ENCODE measurements around the gene CNOT10.

GRCh38 chr3:32757618-32758374 is 72.8 kb downstream of the CNOT10 start:
- TF ChIP-seq EZH2 (IDR thresholded peaks at IDR 0.05; ENCODE audit: low read length, missing control alignments): no peak
- TF ChIP-seq CTCF (conservative IDR thresholded peaks at IDR 0.05 in 1 of 2, IDR thresholded peaks at IDR 0.05 in 1 of 2; ENCODE audit: low read depth in 1 of 2, low read length in 2 of 2): no peak
